Cerebellar cortex (tissue), 1 donor: ENCODE data around the gene TRIP4.
A peak's percentile ranks its signal among the peaks of the same experiment; 100 is the strongest.
"Not testable (repeated sequence)": the region's sequence is repeated elsewhere in the genome, so short reads cannot be mapped to it uniquely, and the experiment has no call there.

Source experiments
- DNase-seq: peaks from one replicate; pipeline ENCODE4 v3.0.0-alpha.2; 2015; ENCODE audit warnings: low spot score

Gene TRIP4

GRCh38 chr15:64381000-64381751 lies 6.5 kb upstream of the TRIP4 start, which contains the start of gene PCLAF:
Gene PCLAF (minus strand): TSS chr15:64381441. CDS start chr15:64381371, 70 bp downstream.
- DNase-seq: peak; percentile 97

- no peak for DNase-seq
Observed at GRCh38 chr15:64383760-64384159, 3.9 kb upstream of the TRIP4 start.

GRCh38 chr15:64386291-64386690 lies 1.3 kb upstream of the TRIP4 start:
- DNase-seq: no peak

- no peak for DNase-seq
Observed at GRCh38 chr15:64389036-64389435, 1.4 kb downstream of the TRIP4 start.

- DNase-seq: not testable (repeated sequence)
Observed at GRCh38 chr15:64392471-64392870, 4.8 kb downstream of the TRIP4 start.

GRCh38 chr15:64396789-64397188 lies 9.2 kb downstream of the TRIP4 start:
- no peak for DNase-seq

- DNase-seq: no peak
Observed at GRCh38 chr15:64398575-64398974, 10.9 kb downstream of the TRIP4 start.

GRCh38 chr15:64400583-64400982 lies 12.9 kb downstream of the TRIP4 start:
- DNase-seq: no peak

GRCh38 chr15:64412216-64412615 lies 24.6 kb downstream of the TRIP4 start:
- DNase-seq: no peak

GRCh38 chr15:64422697-64423096 lies 35.1 kb downstream of the TRIP4 start:
- no peak for DNase-seq

- DNase-seq: no peak
Observed at GRCh38 chr15:64423970-64424369, 36.3 kb downstream of the TRIP4 start.

GRCh38 chr15:64425221-64425620 lies 37.6 kb downstream of the TRIP4 start:
- no peak for DNase-seq

GRCh38 chr15:64426845-64427465 lies 39.3 kb downstream of the TRIP4 start:
- DNase-seq: peak; percentile 45

- no peak for DNase-seq
Observed at GRCh38 chr15:64429448-64429847, 41.8 kb downstream of the TRIP4 start.

- peak; percentile 35 for DNase-seq
Observed at GRCh38 chr15:64430000-64430735, 42.5 kb downstream of the TRIP4 start.

GRCh38 chr15:64437982-64438381 lies 50.3 kb downstream of the TRIP4 start:
- DNase-seq: no peak

GRCh38 chr15:64438653-64439447 lies 51.2 kb downstream of the TRIP4 start:
- no peak for DNase-seq

- no peak for DNase-seq
Observed at GRCh38 chr15:64441852-64442251, 54.2 kb downstream of the TRIP4 start.

GRCh38 chr15:64443016-64443415 lies 55.4 kb downstream of the TRIP4 start:
- DNase-seq: no peak

- DNase-seq: peak; percentile 36
Observed at GRCh38 chr15:64443747-64444621, 56.3 kb downstream of the TRIP4 start.

- DNase-seq: no peak
Observed at GRCh38 chr15:64444836-64445235, 57.2 kb downstream of the TRIP4 start.
